B cell (primary cell): ENCODE results near the gene RPTOR. TPM values are rescaled to one million over a fixed set of nuclear protein-coding genes. Genes with fewer than 3 reads are reported as not detected.

Source experiments
- ATAC-seq: fragments of 200-7000 bp; cut with Tn5 transposase; one replicate; pipeline ENCODE4 v1.10.0; 2021; ENCODE audit warnings: low read depth, mild to moderate bottlenecking, moderate number of reproducible peaks, moderate library complexity
- CTCF ChIA-PET: fragments of 350-600 bp; sonication (Branson Sonifier 250); formaldehyde crosslinking; loops from one replicate; lab custom pipeline; 2021; ENCODE audit warnings: antibody characterized with exemption, inconsistent platforms; lab: Charles Lee
- POLR2A ChIA-PET: fragments of 350-600 bp; sonication (Branson Sonifier 250); formaldehyde crosslinking; loops from one replicate; lab custom pipeline; 2021; ENCODE audit warnings: antibody characterized with exemption; lab: Charles Lee
- DNase-seq: peaks from one replicate; pipeline ENCODE4 v3.0.0; 2013
- H2AFZ ChIP-seq: 2 replicates; pipeline ENCODE4 v1.6.1; 2012; ENCODE audit warnings: mild to moderate bottlenecking, low read depth, low read length; ENCODE audit not compliant: insufficient read depth, poor library complexity, severe bottlenecking
- H3K27ac ChIP-seq, 2 donors: 1 replicate in 1 of 2; 2 replicates in 1 of 2; pipeline ENCODE4 v1.5.1; 2012 to 2013; ENCODE audit warnings: low read length in 2 of 2, mild to moderate bottlenecking in 2 of 2, moderate library complexity in 1 of 2
- H3K27me3 ChIP-seq, 4 experiments: fragments of 200-600 bp in 1 of 4; sonication (generic) in 1 of 4; replicated peaks in 1 of 4; 1 replicate in 2 of 4; 2 replicates in 2 of 4; pipeline versions ENCODE4 v1.6.1 to v1.7.0; 2013 to 2016; ENCODE audit warnings: low read length in 3 of 4, mild to moderate bottlenecking in 2 of 4, mixed read lengths in 1 of 4, moderate library complexity in 1 of 4; ENCODE audit not compliant: insufficient read depth in 4 of 4, control insufficient read depth in 3 of 4; ENCODE audit errors: control extremely low read depth in 1 of 4
- H3K36me3 ChIP-seq, 2 experiments: replicated peaks in 1 of 2; 1 replicate in 1 of 2; 2 replicates in 1 of 2; pipeline versions ENCODE4 v1.6.1 to v1.7.1; 2013; ENCODE audit warnings: low read length in 1 of 2; ENCODE audit not compliant: insufficient read depth in 2 of 2, control insufficient read depth in 1 of 2; ENCODE audit errors: control extremely low read depth in 1 of 2, extremely low read depth in 1 of 2
- H3K4me1 ChIP-seq, 2 donors: fragments of 200-600 bp in 1 of 2; sonication (generic) in 1 of 2; 1 replicate in 1 of 2; 2 replicates in 1 of 2; pipeline versions ENCODE4 v1.5.1 to v1.6.1; 2013 to 2017; ENCODE audit warnings: low read length in 2 of 2; ENCODE audit not compliant: control insufficient read depth in 2 of 2, insufficient read depth in 2 of 2
- H3K4me2 ChIP-seq: replicated peaks from 2 replicates; pipeline ENCODE3; 2012; ENCODE audit warnings: mild to moderate bottlenecking, low read depth, low read length; ENCODE audit not compliant: poor library complexity, severe bottlenecking
- H3K4me3 ChIP-seq, 5 experiments: fragments of 200-600 bp in 1 of 5; sonication (generic) in 1 of 5; 1 replicate in 3 of 5; 2 replicates in 2 of 5; pipeline versions ENCODE4 v1.5.1 to v1.7.0; 2011 to 2016; ENCODE audit warnings: low read length in 4 of 5, mild to moderate bottlenecking in 4 of 5, low read depth in 2 of 5, control low read depth in 1 of 5, moderate library complexity in 1 of 5; ENCODE audit not compliant: insufficient read depth in 1 of 5; ENCODE audit errors: control extremely low read depth in 1 of 5, extremely low read depth in 1 of 5
- H3K79me2 ChIP-seq: fragments of 200-600 bp; sonication (generic); one replicate; pipeline ENCODE4 v1.6.0; 2016; ENCODE audit warnings: low read length; ENCODE audit not compliant: control insufficient read depth, insufficient read depth
- H3K9ac ChIP-seq: fragments of 200-600 bp; sonication (generic); 2 replicates; pipeline ENCODE4 v1.6.1; 2017; ENCODE audit warnings: mild to moderate bottlenecking, low read length, moderate library complexity
- H3K9me3 ChIP-seq, 3 donors: one replicate each; pipeline versions ENCODE4 v1.6.1 to v1.7.1; 2013; ENCODE audit warnings: low read length in 2 of 3; ENCODE audit not compliant: control insufficient read depth in 2 of 3, insufficient read depth in 1 of 3; ENCODE audit errors: control extremely low read depth in 1 of 3
- H4K20me1 ChIP-seq: 2 replicates; pipeline ENCODE4 v1.6.0; 2012; ENCODE audit warnings: mild to moderate bottlenecking, low read length; ENCODE audit not compliant: insufficient read depth, control insufficient read depth, poor library complexity, severe bottlenecking
- H3K27ac Mint-ChIP-seq: one replicate; pipeline ENCODE4 v1.8.0; 2021; ENCODE audit warnings: mixed read lengths
- H3K27me3 Mint-ChIP-seq: one replicate; pipeline ENCODE4 v1.8.0; 2021; ENCODE audit warnings: mixed read lengths
- H3K4me1 Mint-ChIP-seq: one replicate; pipeline ENCODE4 v1.8.0; 2021; ENCODE audit warnings: mixed read lengths
- H3K4me3 Mint-ChIP-seq: one replicate; pipeline ENCODE4 v1.8.0; 2021; ENCODE audit warnings: mixed read lengths
- H3K9me3 Mint-ChIP-seq: one replicate; pipeline ENCODE4 v1.8.0; 2022; ENCODE audit warnings: mixed read lengths; ENCODE audit not compliant: insufficient read depth
- CTCF ChIP-seq: fragments of 200-600 bp; IDR thresholded peaks from one replicate; pipeline ENCODE4 v1.8.0; 2022; ENCODE audit warnings: antibody characterized with exemption, mild to moderate bottlenecking
- EZH2 ChIP-seq: IDR thresholded peaks from 2 replicates; pipeline ENCODE4 v1.6.1; 2012; ENCODE audit warnings: borderline replicate concordance, low read depth, mild to moderate bottlenecking, moderate library complexity, low read length; ENCODE audit not compliant: insufficient read depth, poor library complexity, severe bottlenecking
- WGBS: methylation state at CpG from one replicate; pipeline ENCODE4 v1.1.5; 2013; ENCODE audit warnings: missing lambda C conversion rate; ENCODE audit not compliant: insufficient coverage; 5-methylcytosine and 5-hydroxymethylcytosine counted together
- intact Hi-C: fragments of 100-400 bp; cut with micrococcal nuclease; formaldehyde crosslinking; loops from one replicate; pipeline ENCODE4 v1.10.0; 2022
- polyA plus RNA-seq: library from polyadenylated mRNA; depleted of rRNA; stranded (reverse); fragments of >200 nt; gene quantifications from 2 replicates; pipeline ENCODE4 v1.2.3, GENCODE V29; 2012
- total RNA-seq, 2 donors: library from RNA; stranded (reverse); fragments of 120-200 nt in 1 of 2; gene quantifications; 1 replicate in 1 of 2; 2 replicates in 1 of 2; pipeline versions ENCODE4 v1.2.3 to v1.2.4, GENCODE V29; 2013 to 2022

The RPTOR gene
- total and polyA plus RNA-seq, 2 donors (not counting 1 experiment from before 2014, with no cell fraction given): 13.4 to 58.8 TPM

GRCh38 chr17:81012574-81013447 lies 468.2 kb downstream of the RPTOR start:
- ChIA-PET POLR2A (no interaction called here), CTCF (interaction anchor here (0.5 to 1.0 kb wide), 3 partner anchors 11 to 875 kb away, joined by 3 to 5 read pairs (median 3); no protein-coding TSS in a partner anchor)
- Mint-ChIP-seq H3K4me3 (no peak overlapping the region), H3K27ac (no peak overlapping the region), H3K4me1 (peaks cover 6% of the 10 kb centered on the region), H3K9me3 (peaks cover 9% of the 10 kb centered on the region), H3K27me3 (peaks cover 4% of the 10 kb centered on the region)
- no peaks in the 10 kb centered on the region for H3K79me2 ChIP-seq
- H3K9me3 ChIP-seq: peaks cover 0 to 23% (median 8%) of the 10 kb centered on the region in 3 donors
- H3K4me2 ChIP-seq: no peak overlapping the region
- no peak for DNase-seq
- no peak for TF ChIP-seq EZH2
- TF ChIP-seq CTCF: no peak
- 97% methylated on average over 13 of the region's 13 CpGs for WGBS
- H3K36me3 ChIP-seq: no peaks in the 10 kb centered on the region
- no peak overlapping the region for H3K4me3 ChIP-seq
- H3K9ac ChIP-seq: no peak overlapping the region
- H4K20me1 ChIP-seq: no peaks in the 10 kb centered on the region
- H3K4me1 ChIP-seq: peaks cover 3 to 5% of the 10 kb centered on the region in 2 donors
- ATAC-seq: no peak
- no peak overlapping the region for H3K27ac ChIP-seq
- H3K27me3 ChIP-seq: peaks cover 0 to 7% (median 0%) of the 10 kb centered on the region in 4 experiments
- no peak overlapping the region for H2AFZ ChIP-seq
- intact Hi-C loops: no loop called here

GRCh38 chr17:81013642-81014041 lies 469.0 kb downstream of the RPTOR start:
- H4K20me1 ChIP-seq: no peaks in the 10 kb centered on the region
- Mint-ChIP-seq H3K27me3 (peaks cover 4% of the 10 kb centered on the region), H3K9me3 (peaks cover 9% of the 10 kb centered on the region), H3K4me3 (no peak overlapping the region), H3K4me1 (peaks cover 15% of the 10 kb centered on the region), H3K27ac (no peak overlapping the region)
- no peak overlapping the region for H2AFZ ChIP-seq
- ChIA-PET CTCF (interaction anchor here (0.7 kb wide), 1 partner anchor 10 kb away, joined by 3 read pairs; no protein-coding TSS in a partner anchor), POLR2A (no interaction called here)
- no peak overlapping the region for H3K9ac ChIP-seq
- no peak for DNase-seq
- no peak for ATAC-seq
- H3K36me3 ChIP-seq: no peaks in the 10 kb centered on the region
- intact Hi-C loops: no loop called here
- no peak overlapping the region for H3K27ac ChIP-seq
- H3K27me3 ChIP-seq: peaks cover 0 to 7% (median 0%) of the 10 kb centered on the region in 4 experiments
- peaks cover 8 to 13% of the 10 kb centered on the region in 2 donors for H3K4me1 ChIP-seq
- TF ChIP-seq EZH2: no peak
- TF ChIP-seq CTCF: no peak
- 48% methylated on average over 4 of the region's 6 CpGs for WGBS
- no peaks in the 10 kb centered on the region for H3K79me2 ChIP-seq
- H3K9me3 ChIP-seq: peaks cover 0 to 23% (median 8%) of the 10 kb centered on the region in 3 donors
- no peak overlapping the region for H3K4me3 ChIP-seq
- no peak overlapping the region for H3K4me2 ChIP-seq
